SKM-1 treated with dmso at 0.1 percent for 144 hours (cell line): Measurements from ENCODE around the gene ADORA1.

Experiments
- DNase-seq: peaks from one replicate; lab custom pipeline; 2025; ENCODE audit not compliant: unreplicated experiment; lab: John Stamatoyannopoulos, UW

ADORA1 gene

GRCh38 chr1:203120325-203121153 is 7.0 kb upstream of the ADORA1 start:
- DNase-seq, result no peak

DNA sequence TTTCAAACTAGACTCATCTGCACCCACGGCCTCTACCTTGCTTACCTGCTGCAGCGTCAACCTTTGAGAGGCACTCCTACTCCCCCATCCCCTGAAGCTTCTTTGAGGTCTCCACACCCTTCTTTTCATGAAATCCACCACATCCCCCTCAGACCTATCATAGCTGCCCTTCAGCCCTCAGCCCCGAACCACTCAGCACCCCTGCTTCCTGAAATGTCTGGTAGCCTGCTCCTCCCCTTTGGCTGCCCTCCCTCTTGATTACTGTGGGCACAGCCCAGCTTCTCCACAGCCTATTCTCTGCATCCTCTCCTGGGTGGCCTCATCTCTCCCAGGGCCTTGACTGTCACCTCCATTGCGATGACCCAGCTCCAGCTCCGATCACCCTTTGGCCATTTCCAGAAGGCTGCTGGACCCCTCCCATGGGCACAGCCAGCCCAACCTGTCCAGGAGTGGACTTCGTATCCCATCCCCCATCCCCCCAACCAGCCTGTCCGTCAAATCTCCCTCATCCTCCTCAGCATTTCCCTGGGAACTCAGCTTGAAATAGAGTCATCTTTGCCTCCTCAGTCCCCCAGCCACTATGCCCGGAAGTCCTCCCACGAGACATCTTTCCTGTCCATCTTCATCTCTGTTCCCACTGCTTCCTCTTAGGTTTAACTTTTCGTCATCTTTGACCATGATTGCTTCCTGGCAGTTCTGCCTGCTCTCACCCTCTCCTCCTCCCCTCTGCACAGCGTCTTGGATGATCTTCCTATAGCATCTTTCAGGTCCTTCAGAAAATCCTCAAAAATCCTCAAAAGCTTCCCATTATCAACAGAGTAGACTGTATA is 6.1 kb upstream of the ADORA1 start:
- DNase-seq, result peak; percentile 90

GRCh38 chr1:203122159-203122558 is 5.4 kb upstream of the ADORA1 start:
- no peak for DNase-seq

DNA sequence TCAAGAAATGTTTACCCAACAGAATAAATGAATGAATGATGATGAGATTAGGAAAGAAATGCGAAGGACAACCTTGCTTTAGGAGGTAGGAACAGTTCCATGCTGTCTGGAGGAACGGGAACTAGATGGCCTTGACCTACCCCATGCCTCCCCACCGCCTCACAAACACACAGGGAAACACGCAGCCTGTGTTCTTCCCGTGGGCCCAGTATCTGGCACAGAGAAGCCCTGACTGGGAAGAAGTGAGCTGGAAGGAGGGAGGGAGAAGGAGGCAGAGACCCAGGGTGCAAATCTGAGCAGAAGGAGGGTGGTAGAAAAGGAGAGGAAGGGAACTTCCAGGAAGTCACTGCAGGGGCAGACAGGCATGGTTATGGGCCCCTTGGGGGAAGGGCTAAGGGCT is 3.5 kb upstream of the ADORA1 start:
- DNase-seq, result no peak

- DNase-seq, result no peak
Measured at GRCh38 chr1:203124546-203125317, 2.8 kb upstream of the ADORA1 start.

GRCh38 chr1:203126151-203126865 is 1.2 kb upstream of the ADORA1 start:
- peak; percentile 64 for DNase-seq

GRCh38 chr1:203126866-203127665 is 460 bp upstream of the ADORA1 start:
- no peak for DNase-seq

- no peak for DNase-seq
Measured at GRCh38 chr1:203128431-203128715, 847 bp downstream of the ADORA1 start.

GRCh38 chr1:203128716-203129500 is 1.4 kb downstream of the ADORA1 start:
- DNase-seq, result no peak

DNA sequence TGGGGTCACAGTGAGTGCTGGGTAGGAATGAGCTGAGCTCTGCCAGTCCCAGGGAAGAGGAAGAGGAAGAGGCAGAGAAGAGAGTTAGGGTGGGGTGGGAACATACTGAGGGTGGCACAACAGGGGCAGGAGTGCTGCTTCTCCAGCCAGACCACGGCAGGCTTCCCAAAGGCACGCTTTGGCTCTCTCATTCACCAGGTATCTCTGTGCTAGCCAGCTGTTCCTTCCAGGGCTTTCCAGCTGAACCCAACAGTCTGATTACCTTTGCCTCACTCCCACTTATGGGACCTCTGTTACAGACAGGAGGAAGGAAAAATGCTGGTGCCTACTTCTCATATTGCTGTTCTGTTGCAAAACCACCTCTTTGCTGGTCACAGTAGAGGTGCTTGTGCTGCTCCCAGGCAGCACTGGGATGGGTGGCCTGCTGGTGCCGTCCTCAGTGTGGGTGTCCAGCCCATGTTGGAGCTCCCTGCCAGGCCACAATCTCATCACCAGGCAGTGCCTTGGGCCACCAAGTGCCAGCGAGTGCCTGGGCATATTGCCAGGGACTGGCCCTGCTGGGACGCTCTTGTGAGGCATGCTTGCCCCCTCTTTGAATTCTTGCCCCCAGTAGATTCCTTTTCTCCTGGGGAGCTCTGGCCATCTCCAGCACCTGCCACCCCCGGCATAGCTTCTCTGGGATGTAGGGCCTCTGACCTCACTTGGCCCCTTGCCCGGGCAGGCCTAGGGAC is 2.1 kb downstream of the ADORA1 start:
- DNase-seq, result peak; percentile 12

DNA sequence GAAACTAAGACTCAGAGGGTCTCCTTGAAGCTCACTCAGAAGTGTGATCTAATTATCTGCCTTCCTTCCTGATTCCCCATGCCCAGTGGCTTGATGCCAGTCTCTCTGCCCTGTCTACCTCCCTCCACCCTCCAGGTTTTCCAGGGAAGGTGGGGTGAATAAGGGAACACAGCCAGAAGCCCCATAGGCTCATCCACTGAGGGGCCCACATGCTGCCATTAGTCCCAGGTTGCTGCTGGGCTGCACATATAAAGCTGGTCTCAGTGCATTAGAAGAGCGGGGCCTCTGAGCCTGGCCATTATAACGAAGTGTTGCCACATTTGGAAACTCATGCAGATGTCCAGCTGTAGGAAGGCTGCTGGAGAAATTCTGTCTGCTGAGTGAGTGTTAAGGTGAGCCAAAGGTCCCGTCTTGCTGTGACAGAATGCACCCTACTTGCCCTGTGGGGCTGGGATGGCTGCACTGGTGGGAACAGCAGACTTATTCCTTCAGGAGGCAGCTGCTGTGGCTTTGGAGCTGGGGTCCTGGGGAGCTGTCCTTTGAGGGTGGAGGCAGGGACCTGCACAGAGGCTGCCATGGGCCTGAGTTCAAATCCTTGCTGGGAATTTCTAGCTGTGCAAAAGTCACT is 2.9 kb downstream of the ADORA1 start:
- no peak for DNase-seq

- no peak for DNase-seq
Measured at GRCh38 chr1:203131548-203132200, 4.1 kb downstream of the ADORA1 start.

DNA sequence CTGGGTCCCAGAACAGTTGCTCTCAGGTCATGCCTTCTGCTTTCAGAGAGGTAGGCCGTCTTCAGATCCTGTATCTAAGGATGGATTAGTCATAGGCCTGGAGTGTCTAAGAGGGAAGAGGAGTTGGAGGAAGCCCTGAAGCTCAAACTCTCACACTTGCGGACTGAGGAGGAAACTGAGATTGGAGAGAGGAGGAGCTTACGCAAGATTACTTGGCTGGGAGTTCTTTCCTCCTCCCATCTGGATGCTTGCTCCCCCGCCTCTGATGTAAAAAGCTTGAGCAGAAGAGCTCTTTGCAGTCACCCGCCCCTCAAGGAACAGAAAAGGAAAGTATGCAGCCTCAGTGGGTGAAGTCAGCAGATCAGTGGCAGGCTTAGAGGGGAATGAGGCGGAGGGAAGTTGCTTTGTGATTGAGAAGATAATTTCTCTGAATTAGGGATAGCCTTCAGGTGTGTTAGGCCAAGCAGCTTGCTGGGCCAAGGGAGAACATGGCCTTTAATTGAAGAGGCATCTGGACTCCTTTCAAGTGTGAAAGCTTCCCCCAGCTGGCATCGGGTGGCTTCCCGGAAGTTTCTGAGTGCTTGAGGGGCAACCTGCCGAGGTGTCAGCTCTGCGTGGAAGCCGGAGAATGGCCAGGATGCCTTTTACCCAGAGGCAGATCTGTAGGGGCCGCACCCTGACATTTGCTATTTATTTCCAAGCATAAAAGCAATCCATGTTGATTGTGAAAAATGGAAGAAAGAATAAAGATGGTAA is 6.6 kb downstream of the ADORA1 start:
- peak; percentile 86 for DNase-seq

DNA sequence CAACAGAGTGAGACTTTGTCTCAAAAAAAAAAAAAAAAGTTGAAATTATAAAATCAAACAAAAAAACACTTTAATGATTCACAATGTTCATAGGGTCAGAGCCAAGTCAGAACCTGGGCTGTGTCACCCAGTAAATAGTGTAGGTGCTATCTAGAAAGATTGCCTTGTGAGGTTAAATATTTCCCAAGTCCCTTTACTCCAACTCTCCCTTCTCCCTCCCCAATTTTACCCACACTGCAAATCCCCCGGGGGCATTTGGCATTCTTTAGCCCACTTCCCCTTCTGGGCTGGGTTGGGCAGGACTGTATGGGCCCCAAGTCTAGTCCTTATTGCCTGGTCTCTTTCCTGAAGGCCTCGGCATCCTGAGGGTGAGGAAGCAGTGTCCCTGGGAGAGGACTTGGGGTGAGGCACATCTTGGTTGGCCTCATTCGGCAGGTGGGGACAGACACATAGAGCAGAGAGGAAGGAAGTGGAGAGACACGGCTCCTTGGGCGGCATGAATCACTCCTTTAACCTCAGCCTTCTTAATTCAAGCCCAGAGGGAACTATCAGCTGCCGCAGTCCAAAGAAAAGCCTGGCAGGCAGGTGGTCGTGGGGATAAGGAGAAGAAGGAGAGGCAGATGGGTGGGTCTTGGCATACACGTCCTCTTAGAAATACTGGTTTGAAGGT is 8.2 kb downstream of the ADORA1 start:
- DNase-seq, result peak; percentile 49

DNA sequence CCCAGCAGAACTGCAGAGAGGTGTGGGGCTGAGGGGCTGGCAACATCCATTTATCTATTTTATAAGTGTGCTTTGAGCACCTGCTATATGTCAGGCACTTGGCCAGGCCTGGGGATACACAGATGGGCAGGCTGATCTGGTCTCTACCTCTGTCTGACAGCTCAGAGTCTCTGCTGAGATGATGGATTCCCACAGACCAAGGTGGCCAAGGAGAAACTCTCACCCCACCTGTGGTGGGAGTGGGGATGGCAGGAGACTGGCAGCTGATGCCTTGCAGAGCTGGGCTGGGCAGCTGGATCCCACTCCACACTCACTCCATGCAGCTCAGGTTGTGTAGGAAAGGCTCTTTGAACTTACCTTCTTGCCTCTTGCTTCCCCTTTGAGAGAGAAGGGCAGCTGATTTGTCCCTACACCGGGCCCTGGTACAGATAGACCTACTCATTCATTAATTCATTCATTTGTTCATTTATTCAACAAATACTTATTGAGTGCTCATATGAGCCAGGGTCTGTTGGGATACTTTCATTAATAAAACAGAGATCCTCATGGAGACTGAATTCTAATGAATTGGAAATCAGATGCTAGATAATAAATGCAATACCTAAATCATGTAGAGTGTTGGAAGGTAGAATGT is 9.0 kb downstream of the ADORA1 start:
- DNase-seq, result no peak

DNA sequence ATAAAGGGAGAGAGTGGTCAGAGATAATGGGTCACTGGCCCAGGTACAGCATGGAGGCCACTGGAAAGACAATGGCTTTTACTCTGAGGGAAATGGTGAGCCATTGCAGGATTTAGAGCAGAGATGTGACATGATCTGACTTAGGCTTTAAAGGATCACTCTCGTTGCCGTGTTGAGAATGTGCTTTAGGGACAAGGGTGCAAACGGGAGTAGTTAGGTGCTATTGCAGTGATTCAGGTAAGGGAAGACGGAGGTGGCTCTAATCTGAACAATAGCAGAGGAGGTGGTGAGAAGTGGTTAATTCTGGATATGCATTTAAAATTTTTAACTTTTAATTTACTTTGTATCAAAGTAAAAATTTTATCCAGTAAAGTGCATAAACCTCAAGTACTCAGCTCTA is 9.8 kb downstream of the ADORA1 start:
- no peak for DNase-seq
